HPDE6-E6E7 (cell line): ENCODE results near the gene HNRNPL.

ENCODE experiments used
- DNase-seq: peaks from one replicate; pipeline ENCODE4 v3.0.0; 2011; ENCODE audit warnings: missing footprints; ENCODE audit errors: extremely low spot score

Gene HNRNPL

GRCh38 chr19:38845374-38846024 is 4.3 kb downstream of the HNRNPL start:
- no peak for DNase-seq

GRCh38 chr19:38844093-38844686 is 5.6 kb downstream of the HNRNPL start:
- no peak for DNase-seq

GRCh38 chr19:38843175-38843758 is 6.5 kb downstream of the HNRNPL start:
- no peak for DNase-seq

- DNase-seq: no peak
Observed at GRCh38 chr19:38842439-38843174, 7.2 kb downstream of the HNRNPL start.

- no peak for DNase-seq
Observed at GRCh38 chr19:38841787-38842438, 7.9 kb downstream of the HNRNPL start.

- no peak for DNase-seq
Observed at GRCh38 chr19:38841180-38841766, 8.5 kb downstream of the HNRNPL start.

- DNase-seq: no peak
Observed at GRCh38 chr19:38840583-38840968, 9.2 kb downstream of the HNRNPL start.

GRCh38 chr19:38839816-38840582 is 9.8 kb downstream of the HNRNPL start:
- DNase-seq: no peak

GRCh38 chr19:38838986-38839761 is 10.6 kb downstream of the HNRNPL start:
- no peak for DNase-seq

- DNase-seq: peak; percentile 91
Observed at GRCh38 chr19:38838208-38838985, 11.4 kb downstream of the HNRNPL start.

GRCh38 chr19:38837656-38838121 is 12.1 kb downstream of the HNRNPL start:
- peak; percentile 64 for DNase-seq

GRCh38 chr19:38836983-38837626 is 12.7 kb downstream of the HNRNPL start:
- no peak for DNase-seq

GRCh38 chr19:38836159-38836982 is 13.4 kb downstream of the HNRNPL start:
- no peak for DNase-seq

GRCh38 chr19:38834590-38834989 is 15.2 kb downstream of the HNRNPL start:
- DNase-seq: no peak

GRCh38 chr19:38834104-38834490 is 15.7 kb downstream of the HNRNPL start:
- DNase-seq: no peak

GRCh38 chr19:38833092-38833425 is 16.7 kb downstream of the HNRNPL start:
- no peak for DNase-seq

- peak; percentile 67 for DNase-seq
Observed at GRCh38 chr19:38831142-38831605, 18.6 kb downstream of the HNRNPL start.
